ENCODE data around the gene AAGAB.

- TF ChIP-seq CTCF (tag by site-specific recombination; IDR thresholded peaks at IDR 0.05): no peak
- no peak for TF ChIP-seq TCF7L2 (IDR thresholded peaks at IDR 0.05; ENCODE audit: borderline replicate concordance, low read depth, low read length)
- TF ChIP-seq ZNF37A (tag by site-specific recombination; IDR thresholded peaks at IDR 0.05): no peak
- no peak for TF ChIP-seq GLI4 (tag by site-specific recombination; IDR thresholded peaks at IDR 0.05)
- TF ChIP-seq, protein P1, sequence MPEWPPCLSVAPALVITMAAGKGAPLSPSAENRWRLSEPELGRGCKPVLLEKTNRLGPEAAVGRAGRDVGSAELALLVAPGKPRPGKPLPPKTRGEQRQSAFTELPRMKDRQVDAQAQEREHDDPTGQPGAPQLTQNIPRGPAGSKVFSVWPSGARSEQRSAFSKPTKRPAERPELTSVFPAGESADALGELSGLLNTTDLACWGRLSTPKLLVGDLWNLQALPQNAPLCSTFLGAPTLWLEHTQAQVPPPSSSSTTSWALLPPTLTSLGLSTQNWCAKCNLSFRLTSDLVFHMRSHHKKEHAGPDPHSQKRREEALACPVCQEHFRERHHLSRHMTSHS (tag by site-specific recombination; IDR thresholded peaks at IDR 0.05): no peak
- TF ChIP-seq ZNF791 (tag by site-specific recombination; IDR thresholded peaks at IDR 0.05): no peak
Observed at GRCh38 chr15:67186226-67186649, 68.2 kb downstream of the AAGAB start.
